Stimulated activated CD8-positive, alpha-beta memory T cell treated with anti-CD3 and anti-CD28 coated beads, Interleukin-15, amount 100 ng/mL, for 4 hours (primary cell): ENCODE results near the gene NAA30.

Source experiments
- DNase-seq, 2 donors: peaks; one replicate each; pipeline ENCODE4 v3.0.0-alpha.2; 2020; ENCODE audit warnings: low read depth in 2 of 2

The NAA30 gene

GRCh38 chr14:57392830-57393229, 2.4 kb downstream of the NAA30 start:
- DNase-seq: no peak

- no peak for DNase-seq
These were observed 10.4 kb downstream of the NAA30 start for GRCh38 chr14:57400556-57401494.

- DNase-seq: no peak
These were observed 11.1 kb downstream of the NAA30 start for GRCh38 chr14:57401501-57401900.

GRCh38 chr14:57402173-57402852, 11.9 kb downstream of the NAA30 start:
- DNase-seq: no peak

- DNase-seq: no peak
These were observed 13.1 kb downstream of the NAA30 start for GRCh38 chr14:57403521-57403864.

- no peak for DNase-seq
These were observed 15.2 kb downstream of the NAA30 start for GRCh38 chr14:57405562-57405961.

GRCh38 chr14:57408037-57408436, 17.7 kb downstream of the NAA30 start:
- DNase-seq: no peak

- DNase-seq: no peak
These were observed 18.2 kb downstream of the NAA30 start for GRCh38 chr14:57408634-57409033.

GRCh38 chr14:57412341-57412740, 22.0 kb downstream of the NAA30 start:
- DNase-seq: no peak

- no peak for DNase-seq
These were observed 23.5 kb downstream of the NAA30 start for GRCh38 chr14:57413849-57414248.

- DNase-seq: no peak
These were observed 26.8 kb downstream of the NAA30 start for GRCh38 chr14:57417228-57417627.

- no peak for DNase-seq
These were observed 28.6 kb downstream of the NAA30 start for GRCh38 chr14:57418999-57419398.

GRCh38 chr14:57420033-57420432, 29.6 kb downstream of the NAA30 start:
- no peak for DNase-seq

- no peak for DNase-seq
These were observed 30.6 kb downstream of the NAA30 start for GRCh38 chr14:57420986-57421385.

- DNase-seq: no peak
These were observed 45.5 kb downstream of the NAA30 start for GRCh38 chr14:57435923-57436322.

- DNase-seq: no peak
These were observed 71.5 kb downstream of the NAA30 start for GRCh38 chr14:57461777-57462320.

- DNase-seq: no peak
These were observed 72.2 kb downstream of the NAA30 start for GRCh38 chr14:57462551-57462950.

GRCh38 chr14:57464008-57464730, 73.8 kb downstream of the NAA30 start:
- DNase-seq: no peak
